Endometrial microvascular endothelial cells (primary cell): ENCODE data around the gene OTOS. TPM values are rescaled to one million over a fixed set of nuclear protein-coding genes. Genes with fewer than 3 reads are reported as not detected.

Experiments
- in situ Hi-C: cut with HindIII; loops from 2 replicates; pipeline ENCODE4 v1.10.0; 2017; ENCODE audit warnings: low sequenced_read_pairs, low pct_unique_long_range_greater_than_20kb; ENCODE audit errors: inconsistent ontology term
- total RNA-seq: library from RNA; depleted of rRNA; stranded (reverse); fragments of >200 nt; gene quantifications from one replicate; pipeline ENCODE4 v1.2.3, GENCODE V29; 2015; ENCODE audit errors: inconsistent ontology term

The OTOS gene
- total RNA-seq = not detected

DNA sequence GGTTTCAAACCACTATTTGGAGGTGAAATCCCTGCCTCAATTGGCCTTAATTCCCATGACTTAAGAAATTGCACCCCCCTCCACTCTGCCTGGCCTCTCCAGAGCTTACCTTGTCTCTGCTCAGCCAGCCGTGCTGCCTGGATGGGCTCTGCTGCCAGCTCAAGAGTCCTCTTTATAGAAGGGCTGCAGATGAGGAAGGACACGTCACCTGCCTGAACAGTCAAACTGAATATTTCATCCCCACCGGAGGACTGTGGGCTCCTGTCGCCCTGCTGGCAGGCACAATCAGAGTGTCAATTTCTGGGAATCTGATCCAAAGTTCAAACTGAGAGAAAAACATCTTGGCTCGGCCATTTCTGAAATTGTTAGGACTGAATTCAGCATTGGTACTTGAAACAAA, at the start of gene OTOS:
OTOS (minus strand) TSS at position 148 of the 400 bp plus-strand sequence. CDS start 332 bp downstream, outside the sequence.
- in situ Hi-C loops = no loop called here

- in situ Hi-C loops = no loop called here
Measured at GRCh38 chr2:240189686-240190085, 49.2 kb upstream of the OTOS start.

GRCh38 chr2:240187989-240188590, 47.6 kb upstream of the OTOS start:
- in situ Hi-C loops = no loop called here

DNA sequence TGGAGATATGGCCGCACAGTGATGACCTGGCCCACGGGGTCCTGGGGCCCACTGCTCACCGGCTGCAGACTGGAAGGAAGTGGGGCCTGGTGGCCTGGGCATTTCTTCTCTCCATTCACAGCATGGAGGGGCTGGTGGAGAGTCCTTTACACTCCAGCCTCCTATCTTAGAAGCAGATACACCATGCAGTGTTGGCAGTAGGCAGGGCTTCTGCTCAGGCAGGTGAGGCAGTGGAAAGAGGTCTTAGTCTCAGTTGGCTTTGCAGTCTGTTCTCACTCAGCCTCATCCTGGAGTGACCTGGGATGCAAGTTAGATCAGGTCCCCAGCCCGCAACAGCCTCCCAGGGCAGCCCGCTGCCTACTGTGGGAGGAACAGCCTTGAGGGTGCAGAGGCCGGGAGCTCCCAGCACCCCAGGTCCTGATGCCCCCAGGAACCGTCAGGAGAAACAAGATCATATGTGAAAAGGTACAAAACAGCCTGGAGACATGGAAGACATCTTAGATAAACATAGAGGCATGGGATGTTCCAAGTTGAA, 45.8 kb upstream of the OTOS start:
- in situ Hi-C loops = no loop called here

DNA sequence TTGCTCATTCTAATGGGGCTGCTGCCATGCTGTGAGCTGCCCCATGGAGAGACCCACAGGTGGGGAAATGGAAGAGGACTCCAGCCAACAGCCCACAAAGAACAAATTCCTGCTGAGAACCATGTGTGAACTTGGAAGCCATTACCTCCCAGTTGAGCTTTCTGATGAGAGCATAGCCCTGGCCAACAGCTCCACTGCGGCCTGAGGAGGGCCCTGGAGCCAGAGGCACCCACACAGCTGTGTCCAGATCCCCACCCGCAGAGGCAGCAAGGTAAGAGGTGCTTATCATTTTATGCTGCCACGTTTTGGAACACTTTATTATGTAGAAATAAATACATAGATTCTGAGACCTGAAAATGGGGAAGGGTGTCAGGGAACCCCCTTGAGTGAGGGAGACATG, 44.2 kb upstream of the OTOS start:
- in situ Hi-C loops = no loop called here

DNA sequence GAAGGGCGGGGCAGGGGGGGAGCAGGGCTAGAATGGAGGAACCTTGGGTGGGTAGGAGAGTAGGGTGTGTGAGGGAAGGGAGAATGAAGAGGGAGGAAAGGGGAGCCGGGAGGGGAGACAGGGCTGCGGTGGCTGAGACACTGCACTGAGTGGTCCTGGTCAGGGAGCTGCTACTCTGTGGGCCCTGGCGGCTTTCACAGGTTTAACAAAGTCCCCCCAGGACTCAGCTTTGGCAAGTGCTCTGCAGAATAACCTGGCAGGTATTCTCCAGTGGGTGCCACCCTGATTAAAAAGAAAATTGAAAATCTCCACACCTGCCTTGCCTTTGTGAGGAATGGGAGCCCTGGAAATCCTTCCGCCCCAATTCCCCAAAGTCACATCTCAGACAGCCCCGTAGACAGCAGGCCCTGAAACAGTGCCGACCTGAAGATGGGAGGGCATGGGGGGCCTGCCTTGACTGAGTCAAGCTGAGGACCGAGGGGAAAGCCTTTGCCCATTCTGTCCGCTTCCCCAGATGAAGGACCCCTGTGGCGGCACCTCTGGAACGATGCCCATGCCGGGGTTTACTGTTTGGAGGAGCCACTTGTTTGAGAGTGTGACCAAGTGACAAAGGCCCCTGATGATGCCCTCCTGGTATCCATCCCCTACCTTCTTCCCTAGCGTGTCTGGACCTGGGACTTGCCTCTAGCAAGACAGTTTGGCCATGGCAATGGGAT, 43.6 kb upstream of the OTOS start:
- in situ Hi-C loops = no loop called here

DNA sequence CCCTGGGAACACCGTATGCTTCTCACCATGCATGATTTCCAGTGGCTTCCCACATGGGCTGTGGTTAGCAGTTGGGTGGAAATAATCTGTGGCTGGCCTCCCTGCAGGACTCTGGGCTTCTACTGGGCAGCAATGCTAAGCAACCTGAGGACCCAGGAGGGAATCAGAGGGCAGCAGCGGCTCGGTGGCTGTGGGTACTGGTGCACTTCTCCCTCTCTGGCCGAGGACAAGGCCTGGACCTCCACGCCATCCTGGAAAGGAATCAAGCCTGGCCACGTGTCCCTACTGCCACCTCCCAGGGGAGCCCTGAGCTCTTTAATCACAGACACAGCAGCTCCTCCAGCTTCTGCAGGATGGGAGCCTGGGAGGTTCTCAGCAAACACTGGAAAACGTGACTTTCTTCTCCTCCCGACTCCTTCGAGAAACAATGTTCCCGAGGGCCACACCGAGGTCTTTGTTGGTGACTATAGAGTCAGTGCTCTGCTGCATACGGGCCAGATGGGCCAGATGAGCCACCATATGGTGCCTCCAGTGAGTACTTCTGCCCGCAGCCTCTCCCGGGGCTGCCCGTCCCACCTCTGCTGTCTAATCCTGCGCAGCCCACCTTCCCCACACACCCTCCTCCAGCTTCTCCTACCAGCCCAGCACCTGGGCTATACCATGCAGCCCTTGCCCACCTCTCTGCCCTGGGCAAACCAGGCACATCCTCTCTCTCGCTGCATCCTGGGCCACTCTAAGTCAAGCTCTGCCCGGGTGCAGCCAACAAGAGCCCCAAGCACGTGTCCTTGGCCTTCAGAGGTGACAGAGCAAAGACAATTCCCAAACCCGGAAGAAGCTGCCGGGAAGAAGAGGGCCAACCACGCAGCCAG, 42.8 kb upstream of the OTOS start:
- in situ Hi-C loops = no loop called here

GRCh38 chr2:240182476-240182875, 42.0 kb upstream of the OTOS start:
- in situ Hi-C loops = no loop called here

DNA sequence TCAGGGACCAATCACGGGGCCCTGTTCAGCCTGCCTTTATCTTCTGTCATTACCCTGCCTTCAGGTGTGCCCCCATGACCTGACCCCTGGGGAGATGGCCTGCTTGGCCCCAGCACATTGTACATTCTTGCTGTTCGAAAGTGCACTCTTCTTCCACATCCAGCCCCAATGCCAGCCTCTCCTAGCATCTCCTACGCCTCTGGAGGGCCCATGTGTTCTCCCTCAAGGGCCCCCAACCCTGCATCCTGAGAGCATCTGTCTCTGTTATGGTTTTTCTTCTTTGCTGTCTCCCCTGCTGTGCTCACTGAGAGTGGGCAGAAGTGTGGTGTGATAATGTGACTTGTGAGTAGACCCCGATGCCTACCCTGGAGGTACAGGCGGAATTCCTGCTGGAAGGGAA, 41.5 kb upstream of the OTOS start:
- in situ Hi-C loops = no loop called here

- in situ Hi-C loops = no loop called here
Measured at GRCh38 chr2:240179941-240180666, 39.6 kb upstream of the OTOS start.

DNA sequence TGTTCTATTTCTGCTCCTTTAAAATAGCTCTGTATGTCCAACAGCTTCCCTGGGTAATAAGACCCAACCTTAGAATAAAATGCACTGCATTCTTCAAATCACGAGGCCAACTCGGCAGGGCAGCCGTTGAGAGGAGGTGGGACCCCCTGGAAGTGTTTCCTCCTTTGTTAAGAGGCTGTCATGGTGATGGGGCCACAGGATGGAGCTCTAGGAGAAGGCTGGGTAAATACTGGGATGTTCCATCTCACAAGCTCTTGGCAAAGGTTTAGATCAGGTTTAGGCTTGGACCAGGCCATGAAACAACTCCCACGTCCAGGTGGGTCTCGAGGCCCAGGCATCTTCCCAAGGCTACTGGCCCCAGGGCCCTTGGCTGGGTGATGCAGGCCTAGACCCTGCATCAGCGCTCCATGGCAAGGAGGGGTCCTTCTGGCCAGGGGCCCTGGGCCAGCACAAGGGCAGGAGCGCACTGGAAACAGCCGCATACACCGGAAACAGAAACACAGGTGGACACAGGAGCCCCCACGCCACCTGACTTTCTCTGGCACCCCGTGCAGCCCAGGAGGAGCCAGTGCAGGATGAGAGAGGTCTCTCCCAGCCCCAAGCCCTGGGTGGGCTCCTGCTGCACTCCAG, 38.8 kb upstream of the OTOS start:
- in situ Hi-C loops = no loop called here

DNA sequence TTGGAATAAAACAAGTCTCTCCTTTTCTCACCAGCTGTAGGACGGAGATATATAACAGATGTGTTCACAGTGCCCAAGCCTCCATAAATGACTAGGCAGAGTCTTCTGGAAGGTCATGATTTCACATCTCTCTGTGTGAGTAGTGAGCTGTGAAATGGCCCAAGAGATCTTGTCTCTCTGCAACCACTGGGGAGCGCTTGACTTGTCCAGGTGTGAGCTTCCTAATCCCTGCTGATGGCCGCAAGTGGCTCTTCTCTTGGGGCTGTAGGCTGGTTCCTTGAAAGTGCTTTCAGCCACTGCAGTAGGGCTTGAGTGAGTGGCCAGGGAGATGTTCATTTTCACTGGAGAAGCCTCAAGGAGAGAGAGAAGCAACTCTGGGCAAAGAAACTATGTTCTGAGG, 38.1 kb upstream of the OTOS start:
- in situ Hi-C loops = no loop called here

- in situ Hi-C loops = no loop called here
Measured at GRCh38 chr2:240174496-240174895, 34.0 kb upstream of the OTOS start.

DNA sequence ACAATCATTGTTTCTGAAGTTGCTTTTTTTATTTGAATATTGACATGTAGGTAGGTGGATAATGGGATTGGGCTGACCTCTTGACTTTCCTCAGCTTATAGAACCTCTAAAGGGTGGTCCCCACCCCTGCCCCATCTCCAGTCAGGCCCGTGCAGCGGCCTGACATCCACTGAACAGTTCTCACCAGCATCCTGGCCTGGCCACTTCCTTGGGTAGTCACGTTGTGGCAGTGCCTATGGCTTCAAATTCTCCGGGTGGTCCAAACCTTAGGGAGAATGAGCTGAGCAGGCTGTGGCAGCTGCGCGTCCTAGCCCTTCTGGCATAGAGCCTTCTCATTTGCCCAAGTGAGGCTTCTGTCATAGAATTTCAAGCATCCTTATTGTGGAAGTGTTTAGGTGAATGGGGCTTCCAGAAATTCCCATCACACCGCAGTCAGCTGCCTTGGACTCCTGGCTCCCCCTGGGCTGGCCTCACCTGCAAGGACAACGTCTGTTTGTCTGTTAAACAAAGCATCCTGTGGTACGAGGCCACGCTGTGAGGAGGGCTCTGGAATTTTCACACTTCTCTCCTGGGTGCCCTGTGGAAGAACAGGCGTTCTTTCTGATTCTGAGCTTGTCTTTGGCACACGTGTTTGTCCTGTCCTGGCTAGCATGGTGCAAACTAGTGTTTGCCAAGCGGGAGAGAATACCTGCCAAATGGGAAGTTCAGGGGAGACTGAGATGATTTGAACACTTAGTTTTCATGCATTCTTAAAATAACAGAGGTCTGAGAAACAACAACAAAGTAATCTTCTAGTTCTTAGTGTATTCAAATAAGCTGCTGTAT, 31.8 kb upstream of the OTOS start:
- in situ Hi-C loops = no loop called here

- in situ Hi-C loops = no loop called here
Measured at GRCh38 chr2:240170883-240171282, 30.4 kb upstream of the OTOS start.

DNA sequence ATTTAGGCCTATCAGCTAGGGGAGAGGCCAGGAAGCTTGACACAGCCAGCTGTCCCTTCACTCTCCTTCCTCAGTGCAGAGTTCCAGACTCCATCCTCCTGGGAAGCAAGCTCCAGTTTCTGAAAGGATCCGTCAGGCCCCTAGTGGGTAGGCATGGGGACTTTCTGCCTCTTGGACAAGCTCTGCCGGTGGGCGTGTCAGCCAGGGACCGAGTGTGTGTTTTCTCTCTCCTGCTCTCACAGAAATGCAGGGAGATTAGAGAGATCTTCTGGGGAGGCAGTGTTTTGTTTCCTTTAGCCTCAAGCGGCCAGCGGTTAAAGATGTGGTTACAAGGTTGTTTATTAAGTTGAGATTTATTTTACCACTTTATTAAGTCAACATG, 29.9 kb upstream of the OTOS start:
- in situ Hi-C loops = no loop called here

DNA sequence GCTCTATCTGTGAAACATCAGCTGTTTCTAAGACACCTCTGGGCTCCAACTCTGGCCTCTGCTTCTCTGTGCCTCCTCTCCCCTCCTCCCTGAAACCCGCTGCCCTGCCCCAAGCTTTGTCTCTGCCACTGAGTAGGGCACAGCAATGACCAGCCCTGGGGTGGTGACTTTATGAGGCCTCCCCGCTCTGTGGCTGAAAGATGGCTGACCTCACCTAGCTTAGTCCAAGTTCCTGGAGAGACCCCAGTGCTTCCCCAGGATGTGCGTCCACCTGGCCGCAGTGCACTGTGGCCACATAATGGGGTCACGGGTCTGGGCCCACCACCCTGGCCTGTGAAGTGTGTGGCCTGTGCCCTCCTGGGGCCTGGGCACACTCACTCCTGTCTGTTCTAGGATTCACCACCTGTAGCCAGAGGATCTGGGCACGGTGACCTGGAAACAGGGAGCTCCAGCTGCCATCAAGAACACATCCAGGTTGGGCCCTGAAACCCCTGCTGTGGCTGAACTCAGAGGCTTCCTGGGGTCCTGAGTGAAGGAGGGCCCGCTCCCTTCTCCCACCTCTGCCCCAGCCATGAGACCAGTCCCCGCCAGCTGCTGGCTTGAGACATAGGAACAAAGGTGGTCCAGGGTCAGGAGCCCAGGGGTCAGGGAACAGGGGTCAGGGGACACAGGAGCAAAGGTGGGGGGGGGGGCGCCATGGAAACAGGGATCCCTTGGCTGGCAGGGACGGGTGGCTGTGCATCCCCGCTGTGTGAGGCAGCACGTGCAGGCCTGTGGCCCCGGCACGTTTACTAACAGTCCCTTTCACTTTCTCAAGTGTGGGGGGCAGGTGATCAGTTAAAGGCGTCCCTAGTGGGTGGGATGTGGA, 29.3 kb upstream of the OTOS start:
- in situ Hi-C loops = no loop called here
